H9 (cell line): ENCODE results near the gene SGIP1. TPM values are rescaled to one million over a fixed set of nuclear protein-coding genes. Genes with fewer than 3 reads are reported as not detected.

Source experiments
- DNase-seq: peaks from one replicate; pipeline ENCODE4 v3.0.0-alpha.2; 2017
- H2AFZ ChIP-seq: one replicate; pipeline ENCODE4 v1.6.1; 2013; ENCODE audit warnings: mild to moderate bottlenecking, low read length, control low read depth, moderate library complexity
- H2AK5ac ChIP-seq: 2 replicates; pipeline ENCODE4 v1.6.1; 2013; ENCODE audit warnings: low read length, control low read depth, mixed read lengths; ENCODE audit not compliant: insufficient read length
- H2BK120ac ChIP-seq: one replicate; pipeline ENCODE4 v1.6.1; 2013; ENCODE audit warnings: low read depth, mild to moderate bottlenecking, low read length, control low read depth, inconsistent platforms; ENCODE audit not compliant: poor library complexity, severe bottlenecking
- H2BK12ac ChIP-seq: 2 replicates; pipeline ENCODE4 v1.6.1; 2013; ENCODE audit warnings: low read length, control low read depth, mixed read lengths, low read depth; ENCODE audit not compliant: insufficient read length
- H2BK15ac ChIP-seq: 2 replicates; pipeline ENCODE4 v1.6.1; 2013; ENCODE audit warnings: low read depth, low read length, control low read depth
- H2BK20ac ChIP-seq: one replicate; pipeline ENCODE4 v1.6.1; 2013; ENCODE audit warnings: low read depth, mild to moderate bottlenecking, low read length, control low read depth, inconsistent platforms; ENCODE audit not compliant: poor library complexity, severe bottlenecking
- H2BK5ac ChIP-seq: 2 replicates; pipeline ENCODE4 v1.6.1; 2013; ENCODE audit warnings: low read length, control low read depth, mixed read lengths; ENCODE audit not compliant: insufficient read length
- H3K14ac ChIP-seq: 2 replicates; pipeline ENCODE4 v1.6.1; 2013; ENCODE audit warnings: low read length, control low read depth; ENCODE audit not compliant: insufficient read depth
- H3K18ac ChIP-seq: 2 replicates; pipeline ENCODE4 v1.6.1; 2013; ENCODE audit warnings: low read depth, mild to moderate bottlenecking, mixed read lengths, low read length, control low read depth; ENCODE audit not compliant: insufficient read length
- H3K23ac ChIP-seq: 2 replicates; pipeline ENCODE4 v1.6.1; 2013; ENCODE audit warnings: low read length, control low read depth, mixed read lengths, low read depth; ENCODE audit not compliant: insufficient read length
- H3K23me2 ChIP-seq: 2 replicates; pipeline ENCODE4 v1.6.1; 2013; ENCODE audit warnings: low read depth, mild to moderate bottlenecking, mixed read lengths, low read length, control low read depth; ENCODE audit not compliant: insufficient read length, poor library complexity, severe bottlenecking
- H3K27ac ChIP-seq: 2 replicates; pipeline ENCODE4 v1.5.1; 2013; ENCODE audit warnings: low read length, control low read depth, mixed read lengths, low read depth; ENCODE audit not compliant: insufficient read length
- H3K27me3 ChIP-seq: 2 replicates; pipeline ENCODE4 v1.6.1; 2013; ENCODE audit warnings: low read length, control low read depth, inconsistent platforms; ENCODE audit not compliant: insufficient read depth
- H3K4ac ChIP-seq: 2 replicates; pipeline ENCODE4 v1.6.1; 2013; ENCODE audit warnings: low read depth, mild to moderate bottlenecking, control low read depth, inconsistent platforms, low read length, moderate library complexity
- H3K4me1 ChIP-seq: 2 replicates; pipeline ENCODE4 v1.6.1; 2013; ENCODE audit warnings: low read length, control low read depth, inconsistent platforms; ENCODE audit not compliant: insufficient read depth
- H3K4me2 ChIP-seq: 2 replicates; pipeline ENCODE4 v1.6.1; 2013; ENCODE audit warnings: low read length, control low read depth, mixed read lengths; ENCODE audit not compliant: insufficient read length, insufficient read depth
- H3K56ac ChIP-seq: 2 replicates; pipeline ENCODE4 v1.6.1; 2013; ENCODE audit warnings: low read depth, mild to moderate bottlenecking, mixed read lengths, low read length, control low read depth; ENCODE audit not compliant: insufficient read length
- H3K79me1 ChIP-seq: 2 replicates; pipeline ENCODE4 v1.6.1; 2013; ENCODE audit warnings: low read depth, mild to moderate bottlenecking, moderate library complexity, low read length, control low read depth, inconsistent platforms; ENCODE audit not compliant: insufficient read depth, poor library complexity, severe bottlenecking
- H3K79me2 ChIP-seq: 2 replicates; pipeline ENCODE4 v1.6.1; 2013; ENCODE audit warnings: low read length, control low read depth, inconsistent platforms; ENCODE audit not compliant: insufficient read depth
- H3K9ac ChIP-seq: 2 replicates; pipeline ENCODE4 v1.6.1; 2013; ENCODE audit warnings: low read length, control low read depth, mixed read lengths; ENCODE audit not compliant: insufficient read length; ENCODE audit errors: extremely low read depth
- H3K9me3 ChIP-seq: one replicate; pipeline ENCODE4 v1.6.1; 2013; ENCODE audit warnings: low read depth, low read length, inconsistent platforms; ENCODE audit not compliant: control insufficient read depth
- H3T11ph ChIP-seq: one replicate; pipeline ENCODE4 v1.6.1; 2013; ENCODE audit warnings: mild to moderate bottlenecking, low read length, control low read depth, inconsistent platforms
- H4K20me1 ChIP-seq: one replicate; pipeline ENCODE4 v1.6.1; 2013; ENCODE audit not compliant: control insufficient read depth, insufficient read length, insufficient read depth
- H4K5ac ChIP-seq: 2 replicates; pipeline ENCODE4 v1.6.1; 2013; ENCODE audit warnings: low read depth, mild to moderate bottlenecking, mixed read lengths, low read length, control low read depth; ENCODE audit not compliant: insufficient read length
- H4K8ac ChIP-seq: replicated peaks from 2 replicates; pipeline ENCODE4 v1.6.1; 2013; ENCODE audit warnings: low read length, control low read depth, mixed read lengths, low read depth; ENCODE audit not compliant: insufficient read length
- H4K91ac ChIP-seq: 2 replicates; pipeline ENCODE4 v1.6.1; 2013; ENCODE audit warnings: low read depth, mild to moderate bottlenecking, moderate library complexity, mixed read lengths, low read length, control low read depth; ENCODE audit not compliant: insufficient read length
- H3K27ac Mint-ChIP-seq, 3 experiments: 2 replicates in 2 of 3; 3 replicates in 1 of 3; pipeline ENCODE4 v1.8.0; 2020 to 2021; ENCODE audit warnings: mixed read lengths in 3 of 3, mild to moderate bottlenecking in 1 of 3, moderate library complexity in 1 of 3
- H3K27me3 Mint-ChIP-seq: 2 replicates; pipeline ENCODE4 v1.8.0; 2021; ENCODE audit warnings: low read depth, mild to moderate bottlenecking, moderate library complexity, mixed read lengths
- H3K36me3 Mint-ChIP-seq, 3 experiments: 2 replicates in 2 of 3; 3 replicates in 1 of 3; pipeline ENCODE4 v1.8.0; 2020 to 2021; ENCODE audit warnings: low read depth in 3 of 3, mixed read lengths in 3 of 3; ENCODE audit not compliant: insufficient read depth in 1 of 3
- H3K4me1 Mint-ChIP-seq, 2 experiments: 2 replicates each; pipeline ENCODE4 v1.8.0; 2020; ENCODE audit warnings: mixed read lengths in 2 of 2
- H3K4me3 Mint-ChIP-seq, 2 experiments: 2 replicates in 1 of 2; 3 replicates in 1 of 2; pipeline ENCODE4 v1.8.0; 2020 to 2021; ENCODE audit warnings: mild to moderate bottlenecking in 2 of 2, mixed read lengths in 2 of 2, moderate library complexity in 1 of 2
- H3K9me3 Mint-ChIP-seq, 2 experiments: 2 replicates in 1 of 2; 3 replicates in 1 of 2; pipeline ENCODE4 v1.8.0; 2020; ENCODE audit warnings: mild to moderate bottlenecking in 2 of 2, mixed read lengths in 2 of 2, moderate library complexity in 1 of 2
- total RNA-seq: library from RNA; stranded (reverse); gene quantifications from 2 replicates; pipeline ENCODE4 v1.2.1, GENCODE V29; 2021
- TF ChIP-seq, protein P1 (sequence below): fragments of 200-600 bp; sonication (generic); conservative IDR thresholded peaks from 3 replicates; pipeline ENCODE4 v1.8.0; 2021; ENCODE audit warnings: antibody characterized with exemption, mild to moderate bottlenecking

Gene SGIP1
- total RNA-seq, 1 experiment from 2014 or later, result 1.5 TPM

DNA sequence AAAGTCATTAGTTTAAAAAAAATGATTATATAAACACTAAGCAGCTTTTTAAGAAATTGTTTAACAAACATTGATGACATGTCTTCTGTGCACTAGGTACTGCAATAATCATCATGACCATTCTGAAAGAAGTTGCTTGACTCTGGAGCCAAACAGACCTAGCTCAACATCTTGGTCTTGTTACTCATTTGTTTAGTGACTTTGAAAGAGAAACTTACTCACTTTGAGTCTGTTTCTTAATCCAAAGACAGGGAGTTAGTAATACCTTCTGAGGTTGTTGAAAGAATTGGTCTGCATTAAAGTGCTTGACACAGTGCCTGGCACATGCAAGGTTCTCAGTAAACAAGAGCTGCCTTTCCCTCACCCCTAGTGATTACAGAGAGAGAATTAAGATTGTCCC is 84.4 kb downstream of the SGIP1 start:
- Histone ChIP-seq H3K27ac (no peak overlapping the region), H2BK120ac (no peak overlapping the region), H3K79me2 (no peaks in the 10 kb centered on the region), H3K14ac (no peak overlapping the region), H2BK12ac (no peak overlapping the region), H3K9me3 (no peaks in the 10 kb centered on the region), H4K91ac (no peak overlapping the region), H3K56ac (no peak overlapping the region), H4K20me1 (no peaks in the 10 kb centered on the region), H2AFZ (no peak overlapping the region), H4K8ac (no peak overlapping the region), H3K27me3 (no peaks in the 10 kb centered on the region), H3K9ac (no peak overlapping the region), H3K4me2 (no peak overlapping the region), H3K4ac (no peak overlapping the region), H2AK5ac (no peak overlapping the region), H4K5ac (no peak overlapping the region), H2BK20ac (no peak overlapping the region), H3K18ac (no peak overlapping the region), H3T11ph (no peak overlapping the region), H3K23me2 (no peaks in the 10 kb centered on the region), H2BK5ac (no peak overlapping the region), H3K79me1 (no peaks in the 10 kb centered on the region), H2BK15ac (no peak overlapping the region), H3K23ac (no peak overlapping the region), H3K4me1 (no peaks in the 10 kb centered on the region)
- TF ChIP-seq, protein P1, sequence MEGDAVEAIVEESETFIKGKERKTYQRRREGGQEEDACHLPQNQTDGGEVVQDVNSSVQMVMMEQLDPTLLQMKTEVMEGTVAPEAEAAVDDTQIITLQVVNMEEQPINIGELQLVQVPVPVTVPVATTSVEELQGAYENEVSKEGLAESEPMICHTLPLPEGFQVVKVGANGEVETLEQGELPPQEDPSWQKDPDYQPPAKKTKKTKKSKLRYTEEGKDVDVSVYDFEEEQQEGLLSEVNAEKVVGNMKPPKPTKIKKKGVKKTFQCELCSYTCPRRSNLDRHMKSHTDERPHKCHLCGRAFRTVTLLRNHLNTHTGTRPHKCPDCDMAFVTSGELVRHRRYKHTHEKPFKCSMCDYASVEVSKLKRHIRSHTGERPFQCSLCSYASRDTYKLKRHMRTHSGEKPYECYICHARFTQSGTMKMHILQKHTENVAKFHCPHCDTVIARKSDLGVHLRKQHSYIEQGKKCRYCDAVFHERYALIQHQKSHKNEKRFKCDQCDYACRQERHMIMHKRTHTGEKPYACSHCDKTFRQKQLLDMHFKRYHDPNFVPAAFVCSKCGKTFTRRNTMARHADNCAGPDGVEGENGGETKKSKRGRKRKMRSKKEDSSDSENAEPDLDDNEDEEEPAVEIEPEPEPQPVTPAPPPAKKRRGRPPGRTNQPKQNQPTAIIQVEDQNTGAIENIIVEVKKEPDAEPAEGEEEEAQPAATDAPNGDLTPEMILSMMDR, result no peak
- H3K4me3 Mint-ChIP-seq, result no peak overlapping the region
- peaks cover 4% of the 10 kb centered on the region; the same call in 1 of the 2 replicates for H3K27me3 Mint-ChIP-seq
- no peak overlapping the region for H3K27ac Mint-ChIP-seq
- H3K4me1 Mint-ChIP-seq, result no peaks in the 10 kb centered on the region
- H3K36me3 Mint-ChIP-seq, result no peaks in the 10 kb centered on the region
- H3K9me3 Mint-ChIP-seq, result peaks cover 0 to 2% of the 10 kb centered on the region in 2 experiments; a peak in 1 of 5 replicates
- DNase-seq, result no peak
